ENCODE data around the gene CAMTA1.

The CAMTA1 gene

DNA sequence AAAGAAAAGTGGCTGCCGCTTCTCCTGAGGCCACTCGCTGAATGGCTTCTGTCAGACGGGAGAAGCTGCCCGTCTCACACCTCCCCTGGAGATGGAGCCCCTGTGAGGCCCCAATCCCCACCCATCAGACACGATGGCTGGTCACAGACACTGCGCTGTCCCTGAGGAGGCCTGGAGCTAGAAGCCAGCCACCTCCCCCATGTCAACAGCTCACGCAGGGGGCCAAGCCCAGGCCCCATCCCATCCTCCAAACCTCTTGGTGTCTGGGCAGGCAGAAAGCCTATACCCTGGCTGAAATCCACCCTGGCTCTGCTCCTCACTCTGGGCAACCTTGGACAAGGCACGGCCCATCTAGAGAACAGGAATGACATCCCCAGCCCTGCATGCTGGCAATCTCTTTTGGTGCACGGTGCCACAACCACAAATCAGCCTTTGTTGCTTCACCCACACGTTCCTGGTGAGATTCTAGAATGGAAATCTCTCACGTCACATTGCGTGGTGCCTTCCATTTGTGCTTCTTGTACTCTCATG, 711.9 kb downstream of the CAMTA1 start:
- no peak for DNase-seq

DNA sequence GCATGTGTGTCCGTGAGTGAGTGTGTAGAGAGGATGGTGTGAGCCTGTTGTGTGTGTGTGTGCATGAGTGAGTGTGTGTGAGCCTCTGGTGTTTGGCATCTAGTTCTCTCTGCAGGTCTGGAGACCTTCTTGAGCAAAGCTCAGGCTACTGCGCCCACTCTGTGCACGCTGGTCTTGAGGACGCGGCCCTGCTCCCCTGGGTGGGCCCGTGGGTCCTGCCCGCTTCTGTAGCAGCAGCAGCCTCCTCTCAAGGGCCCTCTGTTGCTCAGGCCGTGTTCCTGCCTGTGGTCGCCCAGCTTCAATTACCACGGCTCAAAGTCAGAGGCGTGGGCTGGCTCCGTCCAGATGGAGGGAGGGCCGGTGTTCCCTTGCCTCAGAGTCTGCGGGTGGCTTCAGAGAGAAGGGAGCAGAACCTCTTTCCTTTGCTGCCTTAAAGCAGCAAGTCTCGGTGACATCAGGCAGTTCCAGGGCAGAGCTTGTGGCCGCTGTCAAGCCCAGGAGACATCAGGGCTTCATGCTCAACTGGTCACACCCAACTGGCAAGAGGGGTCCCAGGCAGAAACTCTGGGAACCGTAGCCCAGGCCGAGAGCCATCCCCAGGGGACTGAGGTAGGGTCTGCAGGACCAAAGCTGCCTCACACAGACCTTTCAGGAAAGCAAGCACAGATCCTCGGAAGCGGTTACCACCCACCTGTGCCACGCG, 715.3 kb downstream of the CAMTA1 start:
- no peak for DNase-seq

DNA sequence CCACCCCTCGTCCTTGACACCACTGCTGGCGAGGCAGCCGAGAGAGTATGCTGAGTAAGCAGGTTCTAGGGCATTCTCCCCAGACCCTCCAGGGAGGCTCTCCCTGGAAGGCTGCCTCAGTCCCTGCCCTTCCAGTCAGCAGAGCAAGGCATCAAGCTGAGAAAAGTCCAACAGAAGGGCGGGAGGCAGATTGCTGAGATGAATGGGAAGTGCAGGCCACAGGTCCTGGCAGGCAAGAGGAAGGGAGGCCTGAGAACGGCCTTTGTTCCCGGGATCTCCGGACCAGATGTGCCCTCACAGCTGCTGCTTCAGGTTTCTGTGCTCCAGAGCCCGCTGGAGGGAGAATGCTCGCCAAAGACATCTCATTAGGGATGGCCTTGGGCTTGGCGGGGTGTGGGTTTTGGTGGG, 715.8 kb downstream of the CAMTA1 start:
- DNase-seq: no peak

DNA sequence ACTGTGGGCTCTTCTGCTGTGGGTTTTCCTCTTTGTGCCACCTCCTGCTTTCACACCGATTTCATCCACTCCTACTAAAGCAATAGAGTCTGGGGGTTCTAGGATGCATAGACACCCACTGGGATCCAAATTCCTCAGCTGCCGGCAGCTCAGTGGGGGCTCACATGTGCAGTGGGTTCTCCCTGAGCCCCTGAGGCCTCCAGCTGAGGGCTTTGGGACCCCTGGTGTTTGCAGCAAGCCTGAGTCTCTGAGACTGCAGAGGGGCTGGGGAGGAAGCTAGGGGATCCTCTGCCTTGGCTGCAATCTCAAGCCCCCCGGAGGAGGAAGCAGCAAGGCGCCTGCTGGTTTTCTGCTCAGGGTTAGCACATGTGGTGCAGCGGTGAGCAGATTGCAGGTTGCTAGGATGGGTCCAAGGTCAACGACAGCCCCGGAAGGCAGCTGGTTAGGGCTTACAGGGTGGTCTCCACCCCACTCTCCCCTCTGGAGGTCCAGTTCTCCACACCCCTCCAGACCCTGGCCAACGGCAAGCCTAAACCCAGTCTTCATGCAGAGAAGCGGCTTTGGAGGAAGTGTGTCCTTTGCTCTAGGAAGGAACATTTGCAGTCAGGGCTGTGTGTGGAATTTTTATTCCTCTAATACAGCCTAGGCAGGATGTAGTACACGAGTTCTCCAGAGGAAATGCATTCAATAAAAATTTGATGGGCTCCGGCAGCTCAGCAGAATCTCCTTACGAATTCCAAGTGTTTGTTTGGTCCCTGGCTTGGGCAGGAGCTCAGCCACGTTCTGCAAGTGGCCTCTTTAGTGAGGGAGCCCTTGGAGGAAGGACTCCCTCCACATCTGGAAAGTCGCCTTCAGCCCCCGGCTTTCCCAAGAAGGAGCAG, 716.7 kb downstream of the CAMTA1 start:
- DNase-seq: no peak

DNA sequence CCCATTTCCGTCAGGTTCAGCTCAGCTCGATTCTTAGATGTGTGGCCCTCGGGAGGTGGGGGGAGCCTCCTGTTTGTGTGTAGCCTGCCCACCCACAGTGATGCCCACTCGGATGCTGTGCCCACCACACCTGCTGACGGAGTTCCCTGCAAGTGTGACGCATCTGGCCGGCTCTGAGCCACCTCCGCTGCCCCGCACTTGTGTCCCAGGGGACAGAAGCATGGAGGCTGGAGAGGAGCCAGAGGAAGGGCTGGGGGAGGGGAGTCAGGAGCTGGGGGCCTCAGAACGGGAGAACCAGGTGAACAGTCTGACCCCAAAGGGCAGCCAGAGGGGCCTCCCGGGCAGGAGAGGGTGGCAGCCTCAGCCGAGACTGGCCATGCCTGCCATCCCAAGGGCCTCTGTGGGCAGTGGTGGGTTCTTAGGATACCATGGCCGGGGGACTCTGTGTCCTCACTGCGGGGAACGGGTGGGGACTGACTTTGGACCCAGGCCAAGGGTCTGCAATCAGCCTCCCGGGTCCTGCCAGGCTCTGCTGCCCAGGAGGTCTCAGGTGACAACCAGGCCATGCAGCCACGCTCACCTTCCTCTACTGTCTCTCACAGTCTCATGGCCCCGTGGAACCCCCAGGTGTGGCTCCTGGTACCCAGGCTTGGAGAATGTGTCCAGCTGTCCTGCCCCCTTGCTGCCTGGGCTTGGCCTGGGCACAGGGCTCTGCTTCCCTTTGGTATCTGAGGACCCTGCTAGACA, 718.6 kb downstream of the CAMTA1 start:
- DNase-seq: no peak

DNA sequence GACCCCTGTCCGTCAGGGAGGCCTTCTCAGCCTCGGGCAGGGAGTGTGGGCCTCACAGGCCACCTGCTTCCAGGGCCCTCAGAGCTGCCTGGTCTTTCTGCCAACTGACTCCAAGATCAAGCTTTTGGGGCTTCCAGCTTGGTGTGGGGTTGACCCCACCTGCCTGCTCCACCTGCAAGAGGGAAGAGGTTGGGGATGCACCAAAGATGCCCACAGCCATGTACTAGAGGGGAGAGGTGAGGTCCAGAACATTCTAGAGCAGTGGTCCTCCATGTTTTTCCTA, 719.1 kb downstream of the CAMTA1 start:
- DNase-seq: no peak

DNA sequence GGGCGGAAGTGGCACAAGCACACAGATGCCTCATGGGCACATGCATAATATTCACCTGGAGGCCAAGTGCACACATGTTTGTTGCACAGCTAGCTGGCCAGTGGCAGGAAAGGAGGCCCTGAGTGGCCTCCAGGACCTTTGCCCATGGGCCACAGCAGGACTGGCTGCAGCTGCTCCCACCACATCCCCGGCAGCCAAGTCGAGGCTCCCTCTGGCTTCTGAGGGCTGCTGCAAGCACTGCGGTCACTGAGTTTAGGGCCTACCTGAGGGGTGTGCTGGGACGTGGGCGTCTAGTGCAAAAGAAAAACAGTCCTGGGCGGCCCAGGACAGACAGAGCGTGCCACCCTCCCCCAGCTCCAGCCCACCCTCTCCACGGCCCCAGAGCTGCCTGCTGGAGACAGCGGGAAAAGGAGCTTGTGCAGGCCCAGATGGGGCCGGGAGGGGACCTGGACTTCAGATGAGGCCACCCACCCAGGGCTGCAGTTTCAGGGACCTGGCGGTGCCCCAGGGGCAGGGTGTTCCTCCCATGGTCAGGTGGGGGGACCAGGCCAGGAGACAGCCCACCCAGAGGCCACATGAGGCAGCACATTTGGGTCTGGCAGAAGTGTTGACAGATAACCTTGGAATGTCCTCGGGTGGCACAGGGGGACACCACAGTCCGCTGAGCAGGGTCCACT, 720.0 kb downstream of the CAMTA1 start:
- DNase-seq: no peak

DNA sequence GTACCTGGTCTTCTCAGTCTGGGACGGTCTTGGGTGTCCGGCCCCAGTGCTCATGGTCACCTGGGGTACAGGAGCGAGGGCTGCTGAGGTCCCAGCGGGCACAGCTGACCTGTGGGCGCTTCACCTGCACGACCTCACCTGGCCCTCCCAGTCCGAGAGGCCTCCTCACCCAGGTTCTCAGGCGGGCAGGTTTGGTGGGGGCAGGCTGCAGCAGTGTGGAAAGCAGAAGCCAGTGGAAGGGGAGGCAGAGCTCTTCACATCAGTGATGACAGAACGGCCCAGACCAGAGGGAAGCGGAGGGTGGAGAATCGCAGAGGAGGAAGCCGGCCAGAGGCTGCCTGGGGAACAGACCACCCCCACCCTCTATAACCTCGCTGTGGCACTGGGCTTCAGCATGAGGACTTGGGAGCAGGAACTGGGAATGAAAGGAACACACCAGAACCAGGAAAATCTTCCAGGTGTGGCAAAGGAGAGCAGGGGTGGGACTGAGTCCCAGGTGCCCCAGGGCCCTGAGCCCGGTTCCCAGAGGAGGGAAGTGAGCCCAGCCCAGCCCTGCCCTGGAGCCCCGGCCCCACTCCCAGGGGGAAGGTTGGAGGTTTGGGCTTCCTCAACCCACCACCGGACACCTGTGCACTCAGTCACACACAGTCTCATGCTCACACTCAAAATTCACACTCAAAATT, 720.7 kb downstream of the CAMTA1 start:
- no peak for DNase-seq

DNA sequence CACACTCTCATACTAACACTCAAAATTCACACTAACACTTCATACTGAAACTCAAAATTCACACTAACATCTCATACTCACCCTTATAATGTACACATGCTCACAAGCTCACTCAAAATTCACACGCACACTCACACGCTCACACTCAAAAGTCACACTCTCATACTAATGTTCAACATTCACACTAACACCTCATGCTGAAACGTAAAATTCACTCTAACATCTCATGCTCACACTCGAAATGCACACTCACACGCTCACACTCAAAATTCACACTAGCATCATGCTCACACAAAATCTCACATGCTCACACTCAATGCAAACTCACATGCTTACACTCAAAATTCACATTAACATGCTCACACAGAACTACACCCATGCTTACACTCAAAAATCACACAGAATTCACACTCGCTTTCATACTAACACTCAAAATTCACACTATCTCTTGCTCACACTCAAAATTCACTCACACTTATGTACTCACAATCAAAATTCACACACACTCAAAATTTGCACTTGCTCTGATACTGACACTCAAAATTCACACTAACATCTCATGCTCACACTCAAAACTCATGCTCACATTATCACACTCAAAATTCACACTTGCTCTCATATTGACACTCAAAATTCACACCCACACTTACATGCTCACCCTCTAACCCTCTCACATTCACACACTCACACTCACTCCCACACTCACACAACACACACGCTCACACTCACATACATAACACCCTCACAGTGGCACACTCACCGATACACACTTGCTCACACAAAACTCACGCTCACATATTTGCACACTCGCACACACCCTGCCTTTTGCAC, 721.4 kb downstream of the CAMTA1 start:
- no peak for DNase-seq

DNA sequence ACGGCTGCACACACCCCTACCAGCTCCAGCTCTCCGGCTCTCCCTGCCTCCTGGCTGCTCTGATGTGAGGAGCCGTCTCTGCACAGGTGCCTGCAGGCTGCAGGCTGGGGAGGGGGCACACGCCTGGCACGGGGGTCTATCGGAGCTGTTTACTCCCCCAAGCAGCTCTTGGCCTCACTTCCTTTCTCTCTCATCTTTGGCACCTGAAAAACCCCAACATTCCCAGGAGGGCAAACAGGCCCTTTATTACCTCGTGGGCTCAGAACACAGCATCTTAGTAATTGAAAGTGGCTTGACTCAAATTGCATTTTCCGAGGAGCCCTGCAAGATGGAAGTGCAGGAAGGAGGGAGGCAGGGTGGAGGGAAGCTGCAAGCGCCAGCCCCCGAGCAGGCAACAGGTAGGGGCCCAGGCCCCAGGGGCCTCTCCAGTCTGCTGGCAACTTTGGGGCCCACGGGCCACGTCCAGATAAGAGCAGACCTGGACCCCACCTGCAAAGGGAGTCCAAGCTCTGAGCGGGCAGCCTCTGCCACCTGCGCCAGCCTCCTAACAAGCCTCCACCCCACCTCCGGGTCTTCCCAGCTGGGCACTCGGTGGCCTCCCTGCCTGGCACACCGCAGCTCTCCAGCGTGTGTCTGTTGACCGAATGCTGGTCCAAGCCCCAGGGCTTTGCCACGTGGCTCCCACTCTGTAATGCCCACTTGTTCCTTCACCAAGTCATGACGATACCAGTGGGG, 722.2 kb downstream of the CAMTA1 start:
- no peak for DNase-seq

DNA sequence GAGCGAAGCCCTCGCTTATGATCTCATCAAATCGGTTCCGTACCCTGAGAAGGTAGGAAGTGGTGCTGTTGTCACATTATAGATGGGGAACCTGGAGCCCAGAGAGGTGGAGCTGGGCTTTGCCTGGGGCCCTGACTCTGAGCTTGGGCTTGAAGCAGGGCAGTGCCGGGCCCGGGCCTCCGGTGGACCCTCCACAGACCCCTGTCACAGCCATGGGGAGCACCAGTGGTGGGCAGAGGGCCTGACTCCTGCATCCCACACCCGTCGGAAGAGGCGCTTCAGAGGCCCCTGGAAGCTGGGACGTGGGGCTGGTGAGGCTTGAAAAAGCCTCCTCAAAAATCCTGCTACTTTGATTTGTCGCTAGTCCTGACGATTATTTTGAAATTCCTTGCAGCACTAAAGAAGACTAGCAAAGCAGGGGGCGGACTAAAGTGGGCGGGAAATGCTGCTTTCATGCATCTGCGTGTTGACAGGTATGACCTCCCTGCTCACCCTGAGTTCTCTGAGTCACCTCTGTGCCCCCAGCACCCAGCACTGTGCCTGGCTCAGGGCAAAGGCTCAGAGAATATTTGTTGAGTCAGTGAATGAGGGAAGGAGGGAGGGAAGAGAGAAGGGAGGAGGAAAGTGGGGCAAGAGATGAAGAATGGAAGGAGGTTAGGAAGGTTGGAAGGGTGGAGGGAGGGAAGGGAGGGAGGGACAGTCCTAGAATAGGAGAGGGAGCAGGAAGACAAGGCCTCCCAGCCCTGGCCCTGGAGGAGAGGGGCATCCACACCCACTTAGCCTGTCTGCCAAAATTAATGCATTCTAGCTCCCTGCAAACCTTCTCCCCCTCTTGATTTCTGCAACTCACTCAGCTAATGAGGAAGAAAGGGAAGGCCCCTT, 723.0 kb downstream of the CAMTA1 start:
- DNase-seq: no peak

DNA sequence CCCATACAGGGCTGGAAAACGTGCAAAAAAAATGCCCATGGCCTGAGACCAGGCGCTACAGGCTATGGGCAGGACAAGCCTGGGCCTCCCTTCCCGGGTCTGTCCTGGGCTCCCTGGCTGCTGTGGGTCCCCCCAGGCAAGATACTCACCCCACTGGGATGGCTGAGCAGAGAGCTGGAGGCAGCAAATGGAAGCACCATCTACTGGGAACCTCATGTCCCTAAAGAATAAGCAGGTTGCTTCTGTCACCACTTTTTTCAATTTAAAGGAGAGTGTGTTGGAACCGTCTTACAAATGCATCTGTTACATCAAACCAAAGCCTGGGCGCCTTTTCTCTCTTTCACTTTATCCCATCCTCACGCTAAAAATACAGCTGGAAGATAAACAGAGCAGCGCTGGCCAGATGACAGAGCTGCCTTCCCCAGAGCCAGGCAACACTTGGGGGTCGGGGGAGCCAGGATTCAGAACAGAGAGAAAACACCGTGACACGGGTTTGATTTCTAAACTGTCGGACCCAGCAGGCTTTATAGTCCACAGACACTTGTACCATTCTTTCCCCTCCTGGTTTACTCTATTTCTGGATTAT, 723.8 kb downstream of the CAMTA1 start:
- no peak for DNase-seq

DNA sequence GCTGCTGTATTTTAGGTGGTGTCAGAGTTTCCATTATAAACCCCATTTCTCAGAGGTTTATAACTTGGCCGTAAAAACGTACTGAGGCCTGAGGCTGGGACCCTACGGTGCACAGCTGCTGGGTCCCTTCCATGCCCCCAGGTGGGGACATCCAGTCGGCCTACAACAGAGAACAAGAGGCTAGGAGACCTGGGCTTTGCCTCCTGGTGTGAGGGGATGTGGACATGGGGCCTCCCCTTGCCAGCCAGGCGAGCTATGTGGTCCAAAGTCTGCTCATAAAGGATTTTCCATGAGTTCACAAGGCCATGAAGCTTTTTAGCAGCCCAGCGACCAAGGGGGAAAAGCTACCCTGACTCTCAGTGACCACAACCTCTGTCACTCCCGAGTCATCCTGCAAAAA, 724.3 kb downstream of the CAMTA1 start:
- no peak for DNase-seq

DNA sequence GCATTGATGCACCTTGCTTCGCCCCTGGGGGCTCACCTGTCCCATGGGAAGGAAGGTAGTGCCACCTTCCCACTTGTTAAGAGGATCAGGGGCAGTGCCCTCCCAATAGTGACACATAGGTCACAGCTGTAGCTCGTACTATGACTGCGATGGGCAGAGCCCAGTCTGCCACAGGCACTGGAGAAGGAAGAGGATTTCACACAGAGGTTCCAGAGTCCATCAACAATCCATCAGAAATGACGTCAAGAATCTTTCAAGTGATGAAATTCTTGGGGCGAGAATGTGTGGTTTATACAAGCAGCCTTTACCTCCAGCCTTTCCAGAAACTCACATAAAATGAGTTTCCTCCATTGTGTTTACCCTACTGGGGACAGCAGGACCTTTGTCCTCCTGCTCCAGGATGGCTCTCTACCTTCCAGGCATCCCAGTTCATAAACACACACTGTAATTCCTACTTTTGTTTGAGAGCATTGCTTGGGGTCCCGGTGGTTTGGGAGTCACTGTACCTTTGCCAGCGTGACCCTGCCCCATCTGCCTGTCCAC, 725.2 kb downstream of the CAMTA1 start:
- no peak for DNase-seq

DNA sequence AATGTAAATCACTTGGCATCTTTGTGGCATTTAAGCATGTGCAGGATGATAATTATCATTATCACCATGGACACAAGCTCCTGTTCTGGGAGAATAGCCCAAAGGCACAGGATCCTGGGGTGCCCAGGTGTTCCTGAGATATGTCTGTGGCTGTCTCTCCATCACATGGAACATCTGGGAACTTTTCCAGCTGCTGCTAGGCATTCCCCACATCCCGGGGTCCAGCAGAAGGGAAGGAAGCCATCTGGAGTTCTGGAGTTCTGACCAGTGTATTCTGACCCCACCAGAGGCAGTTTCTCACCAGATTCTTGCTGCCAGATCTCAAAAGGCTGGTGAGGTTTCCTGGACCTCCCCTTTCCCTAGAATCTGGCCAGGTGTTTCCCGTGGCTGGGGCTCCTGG, 726.1 kb downstream of the CAMTA1 start:
- no peak for DNase-seq

DNA sequence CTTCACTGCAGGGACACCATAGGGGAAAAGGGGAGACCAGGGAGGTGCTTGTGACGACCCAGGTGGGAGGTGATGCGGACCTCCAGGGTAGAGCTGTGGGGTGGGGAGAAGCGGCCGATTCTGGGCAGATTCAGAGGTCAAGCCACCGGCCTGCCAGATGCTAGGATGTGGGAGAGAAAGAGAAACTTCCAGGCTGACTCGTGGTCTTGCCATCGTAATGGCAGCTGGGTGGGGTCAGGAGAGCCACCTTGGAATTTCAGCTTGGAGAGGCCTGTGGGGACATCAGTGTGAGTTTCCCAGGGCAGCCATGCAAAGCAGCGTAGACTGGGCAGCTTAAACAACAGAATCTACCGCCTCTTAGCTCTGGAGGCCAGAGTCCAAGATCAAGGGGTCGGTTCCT, 727.8 kb downstream of the CAMTA1 start:
- no peak for DNase-seq

DNA sequence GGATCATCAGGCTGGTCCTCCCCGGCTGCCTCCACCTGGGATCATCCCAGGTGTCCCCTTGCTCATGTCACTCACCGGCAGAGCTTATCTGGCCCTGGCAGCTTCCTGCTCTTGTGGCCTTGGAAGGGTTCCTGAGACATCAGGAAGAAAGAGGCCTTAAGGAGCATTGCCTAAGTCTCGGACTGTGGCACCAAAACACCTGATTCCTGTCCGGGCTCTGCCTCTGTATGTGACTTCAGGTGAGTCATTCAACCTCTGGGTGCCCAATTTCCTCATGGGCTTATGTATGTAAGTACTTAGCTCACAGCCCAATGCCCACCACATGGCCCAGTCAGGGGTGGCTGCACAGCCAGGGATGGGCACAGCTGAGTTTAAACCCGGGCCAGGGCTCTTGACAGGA, 729.9 kb downstream of the CAMTA1 start:
- DNase-seq: no peak

DNA sequence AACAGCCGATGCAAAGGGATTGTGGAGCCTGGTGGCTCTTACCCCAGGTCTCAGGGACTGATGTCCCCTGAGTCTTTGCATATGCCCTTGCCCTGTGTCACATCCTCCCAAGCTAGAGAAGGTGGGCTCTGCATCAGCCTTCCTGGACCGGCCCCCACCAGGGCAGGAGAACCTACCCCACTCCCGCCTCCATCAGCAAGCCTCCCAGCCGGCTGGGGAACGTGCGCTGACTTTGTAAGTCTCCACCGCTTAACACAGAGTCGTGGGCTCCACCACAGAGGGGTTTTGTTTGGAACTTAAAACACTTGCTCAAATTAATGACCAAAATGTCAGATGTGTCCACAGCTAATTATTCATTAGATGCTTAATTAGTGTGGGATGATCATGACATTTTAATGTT, 730.6 kb downstream of the CAMTA1 start:
- no peak for DNase-seq

DNA sequence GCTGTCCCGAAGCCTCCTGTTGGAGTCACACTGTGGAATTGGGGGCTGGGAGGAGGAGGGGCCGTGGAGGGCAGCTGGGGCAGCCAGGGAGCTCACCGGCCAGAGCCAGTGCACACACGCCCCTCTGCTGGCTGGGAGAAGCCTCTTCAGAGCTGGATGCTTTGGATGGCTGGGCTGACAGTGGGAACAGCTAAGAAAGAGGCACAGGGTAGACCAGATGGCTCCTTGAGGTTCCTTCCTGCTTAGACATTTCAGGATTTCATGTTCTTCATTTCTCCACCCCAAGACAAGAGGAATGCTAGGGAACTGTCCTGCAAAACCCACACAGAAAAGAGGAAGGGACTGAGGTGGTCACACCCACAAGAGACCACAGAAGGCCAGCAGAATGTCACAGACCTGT, 731.1 kb downstream of the CAMTA1 start:
- DNase-seq: no peak

All from GF-D8 (cell line).